ENCODE results near the gene CACNA1C.

Gene CACNA1C

GRCh38 chr12:2304223-2304622, 251.4 kb downstream of the CACNA1C start:
- in situ Hi-C loops (cut with HindIII; ENCODE audit: low sequenced_read_pairs), result no loop called here
- H3K4me3 ChIP-seq (ENCODE audit: low read depth, low read length), result no peak overlapping the region
- no peak for TF ChIP-seq CTCF (IDR thresholded peaks at IDR 0.05; ENCODE audit: low read depth, low read length, missing control alignments)
- no peak for DNase-seq (ENCODE audit: low read depth)

GRCh38 chr12:2306012-2306411, 253.2 kb downstream of the CACNA1C start:
- no peak for DNase-seq (ENCODE audit: low read depth)
- TF ChIP-seq CTCF (IDR thresholded peaks at IDR 0.05; ENCODE audit: low read depth, low read length, missing control alignments), result no peak
- H3K4me3 ChIP-seq (ENCODE audit: low read depth, low read length), result no peak overlapping the region
- in situ Hi-C loops (cut with HindIII; ENCODE audit: low sequenced_read_pairs), result no loop called here

GRCh38 chr12:2306735-2307134, 253.9 kb downstream of the CACNA1C start:
- DNase-seq (ENCODE audit: low read depth), result no peak
- H3K4me3 ChIP-seq (ENCODE audit: low read depth, low read length), result no peak overlapping the region
- in situ Hi-C loops (cut with HindIII; ENCODE audit: low sequenced_read_pairs), result no loop called here
- TF ChIP-seq CTCF (IDR thresholded peaks at IDR 0.05; ENCODE audit: low read depth, low read length, missing control alignments), result no peak

GRCh38 chr12:2307550-2307949, 254.8 kb downstream of the CACNA1C start:
- no peak overlapping the region for H3K4me3 ChIP-seq (ENCODE audit: low read depth, low read length)
- TF ChIP-seq CTCF (IDR thresholded peaks at IDR 0.05; ENCODE audit: low read depth, low read length, missing control alignments), result no peak
- in situ Hi-C loops (cut with HindIII; ENCODE audit: low sequenced_read_pairs), result no loop called here

GRCh38 chr12:2309647-2310046, 256.9 kb downstream of the CACNA1C start:
- DNase-seq (ENCODE audit: low read depth), result no peak
- in situ Hi-C loops (cut with HindIII; ENCODE audit: low sequenced_read_pairs), result no loop called here
- H3K4me3 ChIP-seq (ENCODE audit: low read depth, low read length), result no peak overlapping the region
- TF ChIP-seq CTCF (IDR thresholded peaks at IDR 0.05; ENCODE audit: low read depth, low read length, missing control alignments), result no peak

More at GRCh38 chr12:2307550-2307949, 254.8 kb downstream of the CACNA1C start:
- no peak for DNase-seq (ENCODE audit: low read depth)

GRCh38 chr12:2311020-2311778, 258.4 kb downstream of the CACNA1C start:
- DNase-seq (ENCODE audit: low read depth), result peak; percentile 83
- TF ChIP-seq CTCF (IDR thresholded peaks at IDR 0.05; ENCODE audit: low read depth, low read length, missing control alignments), result no peak
- in situ Hi-C loops (cut with HindIII; ENCODE audit: low sequenced_read_pairs), result no loop called here
- H3K4me3 ChIP-seq (ENCODE audit: low read depth, low read length), result no peak overlapping the region
